HL-60 (cell line): ENCODE measurements around the gene BROX.

Experiments used
- DNase-seq, 2 experiments: peaks; one replicate each; pipeline ENCODE4 v3.0.0-alpha.2; 2010 to 2020; ENCODE audit warnings: low read depth in 1 of 2, low spot score in 1 of 2
- H3K27ac ChIP-seq: fragments of 250-450 bp; sonication (Bioruptor Pico); replicated peaks from 2 replicates; pipeline ENCODE4 v1.5.1; 2020; ENCODE audit warnings: mild to moderate bottlenecking, moderate library complexity
- H3K27me3 ChIP-seq: fragments of 250-450 bp; sonication (Bioruptor Pico); 2 replicates; pipeline ENCODE4 v1.5.1; 2021; ENCODE audit warnings: mild to moderate bottlenecking, moderate library complexity; ENCODE audit not compliant: insufficient read depth, poor library complexity, severe bottlenecking
- H3K4me3 ChIP-seq: replicated peaks from 2 replicates; pipeline ENCODE4 v1.5.1; 2011; ENCODE audit warnings: mild to moderate bottlenecking, control low read depth, low read length; ENCODE audit not compliant: insufficient read depth
- GABPA ChIP-seq: IDR thresholded peaks from 2 replicates; pipeline ENCODE4 v1.6.1; 2012; ENCODE audit warnings: low read depth
- POLR2AphosphoS5 ChIP-seq: IDR thresholded peaks from 2 replicates; pipeline ENCODE4 v1.6.1; 2012; ENCODE audit warnings: low read depth
- SPI1 ChIP-seq: IDR thresholded peaks from 2 replicates; pipeline ENCODE4 v1.6.1; 2012; ENCODE audit warnings: low read depth, mild to moderate bottlenecking, borderline replicate concordance
- TF ChIP-seq, protein P1 (sequence below): IDR thresholded peaks from one replicate; pipeline ENCODE4 v1.5.1; 2011; ENCODE audit warnings: low read length, control low read depth, inconsistent platforms; ENCODE audit not compliant: insufficient read depth
- TF ChIP-seq, protein P2 (sequence below): IDR thresholded peaks from 2 replicates; pipeline ENCODE4 v1.6.1; 2012; ENCODE audit warnings: low read depth; ENCODE audit not compliant: insufficient replicate concordance

The BROX gene

DNA sequence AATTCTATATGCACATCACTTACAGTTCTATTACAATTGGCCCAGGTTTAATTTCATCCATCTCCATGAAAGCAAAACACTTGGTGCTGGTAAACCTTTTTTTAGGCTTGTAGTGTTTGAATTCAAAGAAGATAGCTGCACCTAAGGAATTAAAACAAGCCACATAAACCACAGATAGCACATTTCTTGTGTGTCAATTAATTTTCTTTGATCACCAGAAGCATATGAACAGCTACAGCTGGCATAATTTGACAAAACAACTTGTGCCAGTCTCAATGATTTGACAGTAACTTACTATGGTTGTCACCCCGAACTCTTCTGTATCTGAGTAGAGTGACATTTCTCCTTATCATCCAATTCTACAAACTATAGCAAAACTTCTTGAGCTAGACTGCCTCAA, 42.3 kb upstream of the BROX start:
- no peak for DNase-seq
- Histone ChIP-seq H3K27ac (no peak overlapping the region), H3K27me3 (no peaks in the 10 kb centered on the region), H3K4me3 (no peak overlapping the region)
- TF ChIP-seq SPI1 (no peak), POLR2AphosphoS5 (no peak), GABPA (no peak)
- TF ChIP-seq, protein P1, sequence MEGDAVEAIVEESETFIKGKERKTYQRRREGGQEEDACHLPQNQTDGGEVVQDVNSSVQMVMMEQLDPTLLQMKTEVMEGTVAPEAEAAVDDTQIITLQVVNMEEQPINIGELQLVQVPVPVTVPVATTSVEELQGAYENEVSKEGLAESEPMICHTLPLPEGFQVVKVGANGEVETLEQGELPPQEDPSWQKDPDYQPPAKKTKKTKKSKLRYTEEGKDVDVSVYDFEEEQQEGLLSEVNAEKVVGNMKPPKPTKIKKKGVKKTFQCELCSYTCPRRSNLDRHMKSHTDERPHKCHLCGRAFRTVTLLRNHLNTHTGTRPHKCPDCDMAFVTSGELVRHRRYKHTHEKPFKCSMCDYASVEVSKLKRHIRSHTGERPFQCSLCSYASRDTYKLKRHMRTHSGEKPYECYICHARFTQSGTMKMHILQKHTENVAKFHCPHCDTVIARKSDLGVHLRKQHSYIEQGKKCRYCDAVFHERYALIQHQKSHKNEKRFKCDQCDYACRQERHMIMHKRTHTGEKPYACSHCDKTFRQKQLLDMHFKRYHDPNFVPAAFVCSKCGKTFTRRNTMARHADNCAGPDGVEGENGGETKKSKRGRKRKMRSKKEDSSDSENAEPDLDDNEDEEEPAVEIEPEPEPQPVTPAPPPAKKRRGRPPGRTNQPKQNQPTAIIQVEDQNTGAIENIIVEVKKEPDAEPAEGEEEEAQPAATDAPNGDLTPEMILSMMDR, result no peak
- TF ChIP-seq, protein P2, sequence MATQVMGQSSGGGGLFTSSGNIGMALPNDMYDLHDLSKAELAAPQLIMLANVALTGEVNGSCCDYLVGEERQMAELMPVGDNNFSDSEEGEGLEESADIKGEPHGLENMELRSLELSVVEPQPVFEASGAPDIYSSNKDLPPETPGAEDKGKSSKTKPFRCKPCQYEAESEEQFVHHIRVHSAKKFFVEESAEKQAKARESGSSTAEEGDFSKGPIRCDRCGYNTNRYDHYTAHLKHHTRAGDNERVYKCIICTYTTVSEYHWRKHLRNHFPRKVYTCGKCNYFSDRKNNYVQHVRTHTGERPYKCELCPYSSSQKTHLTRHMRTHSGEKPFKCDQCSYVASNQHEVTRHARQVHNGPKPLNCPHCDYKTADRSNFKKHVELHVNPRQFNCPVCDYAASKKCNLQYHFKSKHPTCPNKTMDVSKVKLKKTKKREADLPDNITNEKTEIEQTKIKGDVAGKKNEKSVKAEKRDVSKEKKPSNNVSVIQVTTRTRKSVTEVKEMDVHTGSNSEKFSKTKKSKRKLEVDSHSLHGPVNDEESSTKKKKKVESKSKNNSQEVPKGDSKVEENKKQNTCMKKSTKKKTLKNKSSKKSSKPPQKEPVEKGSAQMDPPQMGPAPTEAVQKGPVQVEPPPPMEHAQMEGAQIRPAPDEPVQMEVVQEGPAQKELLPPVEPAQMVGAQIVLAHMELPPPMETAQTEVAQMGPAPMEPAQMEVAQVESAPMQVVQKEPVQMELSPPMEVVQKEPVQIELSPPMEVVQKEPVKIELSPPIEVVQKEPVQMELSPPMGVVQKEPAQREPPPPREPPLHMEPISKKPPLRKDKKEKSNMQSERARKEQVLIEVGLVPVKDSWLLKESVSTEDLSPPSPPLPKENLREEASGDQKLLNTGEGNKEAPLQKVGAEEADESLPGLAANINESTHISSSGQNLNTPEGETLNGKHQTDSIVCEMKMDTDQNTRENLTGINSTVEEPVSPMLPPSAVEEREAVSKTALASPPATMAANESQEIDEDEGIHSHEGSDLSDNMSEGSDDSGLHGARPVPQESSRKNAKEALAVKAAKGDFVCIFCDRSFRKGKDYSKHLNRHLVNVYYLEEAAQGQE, result no peak

DNA sequence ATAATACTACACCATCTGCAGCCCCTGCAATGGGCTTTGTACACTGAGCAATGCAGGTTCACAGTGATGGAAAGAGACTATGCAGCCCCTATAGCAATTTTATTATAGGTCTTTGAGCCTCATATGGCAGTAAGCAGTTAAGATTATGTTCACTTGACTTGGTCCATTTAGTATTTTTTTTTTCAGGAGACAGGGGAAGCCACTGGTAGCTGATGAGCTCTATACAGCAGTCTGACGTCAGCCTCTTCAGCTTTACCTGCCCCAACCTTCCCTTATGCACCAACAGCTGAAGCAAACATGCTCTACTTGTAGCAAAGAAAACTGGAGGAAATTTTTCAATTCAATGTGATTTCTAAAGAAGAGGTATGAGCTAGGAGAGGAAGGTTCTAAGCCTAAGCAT, 32.3 kb upstream of the BROX start:
- Histone ChIP-seq H3K27me3 (no peaks in the 10 kb centered on the region), H3K4me3 (no peak overlapping the region), H3K27ac (no peak overlapping the region)
- TF ChIP-seq SPI1, result no peak
- TF ChIP-seq POLR2AphosphoS5, result no peak
- TF ChIP-seq, protein P2, result no peak
- no peak for TF ChIP-seq GABPA
- TF ChIP-seq, protein P1, result no peak
- DNase-seq, result no peak

DNA sequence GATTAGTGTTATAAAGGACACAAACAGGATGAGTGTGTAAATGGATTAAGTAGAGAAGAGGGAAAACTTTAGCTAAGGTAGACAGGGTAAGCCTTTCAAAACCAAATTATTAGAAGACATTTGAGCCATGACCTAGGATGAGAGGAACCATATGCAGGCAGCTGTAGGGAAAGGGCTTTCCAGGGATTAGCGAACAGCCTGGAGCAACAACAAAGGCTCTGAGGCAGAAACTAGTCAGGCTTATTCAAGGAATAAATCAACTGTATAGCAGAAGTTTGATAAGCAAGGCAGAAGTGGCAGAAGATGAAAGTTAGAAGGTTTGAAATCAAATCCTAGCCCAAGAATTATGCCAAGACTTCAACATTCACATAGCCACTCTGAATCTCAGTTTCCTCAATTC, 21.3 kb upstream of the BROX start:
- Histone ChIP-seq H3K4me3 (no peak overlapping the region), H3K27ac (no peak overlapping the region), H3K27me3 (no peaks in the 10 kb centered on the region)
- DNase-seq, result no peak
- TF ChIP-seq GABPA (no peak), SPI1 (no peak), POLR2AphosphoS5 (no peak)
- TF ChIP-seq, protein P1, result no peak
- TF ChIP-seq, protein P2, result no peak
